DMS153 treated with DMSO at 0.1 percent for 48 hours (cell line): ENCODE data around the gene CTSF.
"Not testable (repeated sequence)": the region's sequence is repeated elsewhere in the genome, so short reads cannot be mapped to it uniquely, and the experiment has no call there.

Experiments used
- DNase-seq: peaks from one replicate; lab custom pipeline; 2025; ENCODE audit not compliant: unreplicated experiment; lab: John Stamatoyannopoulos, UW

CTSF gene

GRCh38 chr11:66568124-66568916 lies at the start of gene CTSF:
CTSF (minus strand) TSS chr11:66568606; CDS start chr11:66568486, 120 bp downstream.
- peak; percentile 58 for DNase-seq

GRCh38 chr11:66617155-66617834 lies 48.9 kb upstream of the CTSF start:
- no peak for DNase-seq

GRCh38 chr11:66616379-66617154 lies 48.2 kb upstream of the CTSF start, which contains the start of gene RBM14:
RBM14 (plus strand) TSS chr11:66616630; CDS start chr11:66616721, 91 bp downstream.
- peak; percentile 97 for DNase-seq

GRCh38 chr11:66614073-66614472 lies 45.7 kb upstream of the CTSF start:
- DNase-seq: no peak

- DNase-seq: no peak
Observed at GRCh38 chr11:66612458-66612857, 44.1 kb upstream of the CTSF start.

GRCh38 chr11:66609721-66610617 lies 41.6 kb upstream of the CTSF start:
- no peak for DNase-seq

- no peak for DNase-seq
Observed at GRCh38 chr11:66607126-66607834, 38.9 kb upstream of the CTSF start.

GRCh38 chr11:66606608-66607007 lies 38.2 kb upstream of the CTSF start:
- DNase-seq: not testable (repeated sequence)

- no peak for DNase-seq
Observed at GRCh38 chr11:66604155-66604554, 35.7 kb upstream of the CTSF start.

GRCh38 chr11:66603072-66603471 lies 34.7 kb upstream of the CTSF start:
- DNase-seq: no peak

- DNase-seq: no peak
Observed at GRCh38 chr11:66600631-66601233, 32.3 kb upstream of the CTSF start.

GRCh38 chr11:66600219-66600618 lies 31.8 kb upstream of the CTSF start:
- no peak for DNase-seq

- no peak for DNase-seq
Observed at GRCh38 chr11:66598993-66599392, 30.6 kb upstream of the CTSF start.

- DNase-seq: no peak
Observed at GRCh38 chr11:66595245-66595904, 27.0 kb upstream of the CTSF start.

- no peak for DNase-seq
Observed at GRCh38 chr11:66593650-66594049, 25.2 kb upstream of the CTSF start.

GRCh38 chr11:66593303-66593635 lies 24.9 kb upstream of the CTSF start:
- DNase-seq: no peak

GRCh38 chr11:66592457-66593302 lies 24.3 kb upstream of the CTSF start, which contains the start of the genes CCDC87 and CCS:
CCDC87 (minus strand) TSS chr11:66593063; CDS start chr11:66593015, 48 bp downstream.
CCS (plus strand) TSS chr11:66593185; CDS start chr11:66593262, 77 bp downstream.
- peak; percentile 91 for DNase-seq

GRCh38 chr11:66591175-66591574 lies 22.8 kb upstream of the CTSF start:
- DNase-seq: no peak
